ENCODE data around the gene NPAS3. TPM values are rescaled to one million over a fixed set of nuclear protein-coding genes. Genes with fewer than 3 reads are reported as not detected.

NPAS3 gene
- total RNA-seq, 1 donor from 2014 or later, result 6.1 TPM

GRCh38 chr14:33802737-33803136, 864.1 kb downstream of the NPAS3 start:
- H3K4me1 Mint-ChIP-seq (ENCODE audit: low read depth), result no peaks in the 10 kb centered on the region
- H3K27ac Mint-ChIP-seq, result peak overlapping the region; percentile 3
- no peaks in the 10 kb centered on the region for H3K27me3 Mint-ChIP-seq
- peaks cover 5% of the 10 kb centered on the region for H3K36me3 Mint-ChIP-seq (ENCODE audit: insufficient read depth)
- no peak overlapping the region for H3K4me3 Mint-ChIP-seq (ENCODE audit: low read depth)
- H3K9me3 Mint-ChIP-seq (ENCODE audit: low read depth), result peaks cover 5% of the 10 kb centered on the region
- DNase-seq (ENCODE audit: low spot score, unreplicated experiment), result no peak
- TF ChIP-seq CTCF (IDR thresholded peaks at IDR 0.05; ENCODE audit: unreplicated experiment), result no peak

GRCh38 chr14:33805593-33805992, 866.9 kb downstream of the NPAS3 start:
- Mint-ChIP-seq H3K36me3 (ENCODE audit: insufficient read depth) (peaks cover 5% of the 10 kb centered on the region), H3K4me3 (ENCODE audit: low read depth) (no peak overlapping the region), H3K27ac (no peak overlapping the region), H3K4me1 (ENCODE audit: low read depth) (peaks cover 8% of the 10 kb centered on the region), H3K27me3 (no peaks in the 10 kb centered on the region), H3K9me3 (ENCODE audit: low read depth) (peaks cover 5% of the 10 kb centered on the region)
- DNase-seq (ENCODE audit: low spot score, unreplicated experiment), result no peak
- no peak for TF ChIP-seq CTCF (IDR thresholded peaks at IDR 0.05; ENCODE audit: unreplicated experiment)

- no peak for TF ChIP-seq CTCF (IDR thresholded peaks at IDR 0.05; ENCODE audit: unreplicated experiment)
- H3K9me3 Mint-ChIP-seq (ENCODE audit: low read depth), result no peaks in the 10 kb centered on the region
- H3K36me3 Mint-ChIP-seq (ENCODE audit: insufficient read depth), result no peaks in the 10 kb centered on the region
- DNase-seq (ENCODE audit: low spot score, unreplicated experiment), result no peak
- no peak overlapping the region for H3K27ac Mint-ChIP-seq
- H3K4me1 Mint-ChIP-seq (ENCODE audit: low read depth), result peaks cover 10% of the 10 kb centered on the region
- H3K27me3 Mint-ChIP-seq, result no peaks in the 10 kb centered on the region
- no peak overlapping the region for H3K4me3 Mint-ChIP-seq (ENCODE audit: low read depth)
Observed at GRCh38 chr14:33806905-33807304, 868.2 kb downstream of the NPAS3 start.

GRCh38 chr14:33808187-33808586, 869.5 kb downstream of the NPAS3 start:
- no peak for TF ChIP-seq CTCF (IDR thresholded peaks at IDR 0.05; ENCODE audit: unreplicated experiment)
- Mint-ChIP-seq H3K36me3 (ENCODE audit: insufficient read depth) (no peaks in the 10 kb centered on the region), H3K27me3 (no peaks in the 10 kb centered on the region), H3K9me3 (ENCODE audit: low read depth) (no peaks in the 10 kb centered on the region), H3K4me3 (ENCODE audit: low read depth) (no peak overlapping the region), H3K4me1 (ENCODE audit: low read depth) (peaks cover 20% of the 10 kb centered on the region), H3K27ac (no peak overlapping the region)
- DNase-seq (ENCODE audit: low spot score, unreplicated experiment), result no peak

GRCh38 chr14:33809396-33809981, 870.8 kb downstream of the NPAS3 start:
- DNase-seq (ENCODE audit: low spot score, unreplicated experiment), result no peak
- H3K36me3 Mint-ChIP-seq (ENCODE audit: insufficient read depth), result no peaks in the 10 kb centered on the region
- H3K4me3 Mint-ChIP-seq (ENCODE audit: low read depth), result no peak overlapping the region
- TF ChIP-seq CTCF (IDR thresholded peaks at IDR 0.05; ENCODE audit: unreplicated experiment), result no peak
- peaks cover 22% of the 10 kb centered on the region for H3K4me1 Mint-ChIP-seq (ENCODE audit: low read depth)
- H3K27ac Mint-ChIP-seq, result no peak overlapping the region
- peaks cover 7% of the 10 kb centered on the region for H3K27me3 Mint-ChIP-seq
- no peaks in the 10 kb centered on the region for H3K9me3 Mint-ChIP-seq (ENCODE audit: low read depth)

Data from progenitor cell of endocrine pancreas (in vitro differentiated cells).